HG02678 (cell line): Measurements from ENCODE around the gene SPOCK1.

Experiments
- ATAC-seq: cut with Tn5 transposase; IDR thresholded peaks from one replicate; pipeline ENCODE4 v1.9.1; 2021; ENCODE audit warnings: mild to moderate bottlenecking, moderate library complexity; ENCODE audit not compliant: unreplicated experiment

Gene SPOCK1

DNA sequence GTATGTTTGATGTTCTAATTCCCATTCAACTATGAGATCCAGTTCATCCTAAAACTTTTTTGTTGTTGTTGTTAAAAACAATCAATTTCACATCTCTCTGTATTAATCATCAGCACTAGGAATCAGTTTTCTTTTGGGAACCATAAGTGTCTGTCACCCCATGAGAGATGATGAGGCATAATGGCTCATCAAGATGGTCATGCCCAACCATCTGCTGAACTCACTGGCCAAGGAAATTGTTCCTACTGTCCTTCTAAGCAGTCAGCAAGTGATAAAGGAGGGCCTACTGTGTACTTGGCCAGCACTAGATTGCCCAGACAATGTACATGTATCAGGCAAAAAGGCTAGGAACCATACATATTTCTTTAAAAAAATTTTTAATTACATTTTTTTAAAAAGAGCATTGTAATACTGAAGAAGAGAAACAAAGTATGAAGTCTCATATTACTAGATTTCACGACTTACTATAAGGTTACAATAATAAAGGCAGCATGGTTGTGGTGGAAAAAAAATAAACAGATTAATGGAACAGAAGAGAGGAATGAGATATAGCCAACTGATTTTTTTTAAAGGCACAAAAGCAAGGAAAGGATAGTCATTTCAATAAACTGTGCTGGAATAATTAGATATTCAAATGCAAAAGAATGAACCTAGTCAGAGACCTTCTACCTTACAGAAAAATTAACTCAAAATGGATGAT is 458.3 kb downstream of the SPOCK1 start:
- ATAC-seq: no peak

DNA sequence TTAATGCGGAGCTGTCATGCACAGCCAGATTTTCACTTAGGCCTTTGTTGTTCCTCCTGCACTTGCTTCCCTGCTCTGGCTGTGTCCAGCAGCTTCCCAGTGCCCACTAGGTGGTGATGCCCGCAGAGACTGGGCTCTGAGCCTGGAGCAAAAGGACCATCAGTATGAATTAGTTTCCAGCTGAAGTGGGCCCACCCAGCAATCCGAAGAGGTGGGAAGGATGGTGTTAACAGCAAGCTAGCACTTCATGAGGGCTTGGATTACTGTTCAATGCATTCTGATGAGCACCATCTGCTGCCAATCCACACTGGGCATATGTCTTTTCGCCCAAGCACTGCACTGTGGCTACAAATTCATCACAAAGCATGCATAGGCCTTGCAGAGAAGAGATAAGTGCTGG is 459.1 kb downstream of the SPOCK1 start:
- no peak for ATAC-seq

DNA sequence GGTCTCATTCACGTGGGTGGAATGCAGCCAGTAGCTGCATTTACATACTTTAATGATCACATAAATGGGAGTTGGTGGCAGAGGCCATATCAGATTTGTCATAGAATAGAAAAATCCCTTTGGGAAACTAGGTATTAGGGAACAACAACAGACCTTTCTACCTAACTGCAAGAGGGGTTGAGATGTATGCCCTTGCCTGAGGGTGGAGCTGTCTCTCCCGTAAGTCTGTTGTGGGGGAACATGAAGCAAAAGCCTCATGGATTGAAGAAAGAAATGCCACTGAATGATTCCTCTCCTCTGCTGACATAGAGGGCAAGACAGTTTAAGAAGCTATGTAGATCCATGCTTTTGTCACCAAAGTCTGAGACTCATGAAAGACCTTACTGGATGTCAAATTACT is 461.3 kb downstream of the SPOCK1 start:
- no peak for ATAC-seq

DNA sequence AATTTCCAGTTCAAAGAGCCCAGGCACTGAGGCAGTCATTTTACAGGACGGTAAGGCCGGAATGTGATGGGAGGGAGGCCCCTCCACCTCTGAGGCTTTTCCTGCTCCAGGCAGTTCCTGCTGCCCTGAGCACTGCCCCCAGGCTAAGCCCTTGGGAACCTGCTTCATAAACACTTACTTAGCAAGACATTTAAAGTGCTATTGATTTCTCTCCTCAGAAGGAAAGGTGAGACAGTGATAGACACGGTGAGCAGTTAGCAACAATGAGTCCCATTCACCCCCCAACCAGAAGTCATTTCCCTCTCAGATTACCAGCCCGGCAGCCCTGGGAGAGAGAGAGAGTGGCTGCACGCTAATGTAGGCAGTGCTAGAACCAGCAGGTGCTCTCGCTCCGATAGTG is 462.5 kb downstream of the SPOCK1 start:
- ATAC-seq: no peak

DNA sequence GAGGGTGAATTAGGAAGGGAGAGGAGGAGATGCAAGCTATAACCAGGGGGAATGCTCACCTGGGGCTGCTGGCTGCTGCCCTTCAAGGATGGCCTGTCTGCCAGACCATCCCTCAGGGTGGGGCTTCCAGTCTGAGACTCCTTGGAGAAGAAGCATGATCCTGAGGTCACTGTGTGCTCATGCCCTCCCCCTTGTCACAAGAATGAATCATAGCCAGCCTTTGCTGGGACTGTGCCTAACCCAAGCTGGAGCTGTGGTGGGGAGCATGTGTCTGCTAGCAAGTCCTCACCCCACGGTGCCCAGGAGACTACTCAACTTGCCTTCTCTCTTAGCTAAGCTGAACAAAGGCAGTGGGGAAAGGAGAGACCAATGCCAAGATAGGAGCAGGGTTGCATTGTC is 463.6 kb downstream of the SPOCK1 start:
- ATAC-seq: no peak

DNA sequence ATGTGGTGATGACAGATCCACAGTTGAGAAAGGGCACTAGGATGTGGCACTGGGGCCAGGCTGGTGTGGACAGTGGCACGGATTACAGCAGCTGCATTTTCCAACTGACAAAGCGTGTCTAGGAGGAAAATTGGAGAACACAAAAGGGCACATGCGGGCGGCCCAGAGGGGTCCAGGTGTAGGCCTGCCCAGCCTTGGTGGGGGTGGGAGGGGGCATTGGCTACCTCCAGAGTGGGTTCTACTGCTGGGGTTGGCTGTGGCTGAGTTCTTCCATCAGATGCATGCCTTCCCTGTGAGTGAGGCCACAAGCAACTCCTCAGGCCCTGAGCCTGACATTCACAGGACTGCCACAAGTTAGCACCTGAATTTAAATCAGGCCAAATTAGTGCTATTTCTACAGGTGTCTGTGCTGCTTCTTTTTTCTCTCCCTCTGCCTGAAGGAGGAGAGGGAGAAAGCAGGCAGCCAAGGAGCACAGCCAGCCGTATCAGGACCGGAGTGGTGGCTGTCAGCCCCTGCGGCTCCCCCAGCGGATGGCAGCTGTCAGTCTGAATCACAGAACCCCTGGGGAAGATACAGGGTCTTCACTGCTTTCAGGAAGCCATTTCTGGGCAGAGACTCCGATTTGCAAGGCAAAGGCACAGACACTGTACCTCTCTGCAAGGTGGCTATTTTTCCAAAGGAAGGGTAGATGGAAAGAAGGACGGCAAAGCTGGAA is 464.2 kb downstream of the SPOCK1 start:
- no peak for ATAC-seq

DNA sequence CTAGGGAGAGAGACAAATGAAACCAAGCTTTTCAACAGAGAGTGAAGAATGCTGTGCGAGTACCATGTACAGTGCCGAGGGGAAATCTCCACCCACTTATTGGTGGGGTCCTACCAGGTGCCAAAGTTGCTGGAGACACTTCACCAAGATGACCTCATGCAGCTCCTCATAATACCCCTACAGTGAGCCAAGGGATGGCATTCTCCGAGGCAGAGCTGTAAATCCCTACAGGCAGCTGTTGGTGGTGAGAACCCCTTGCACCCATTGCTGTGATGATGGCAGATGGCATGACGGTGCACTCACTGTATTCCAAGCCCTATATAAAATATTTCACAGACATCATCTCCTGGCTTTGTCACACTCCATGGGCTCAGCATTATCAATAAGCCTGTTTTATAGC is 464.9 kb downstream of the SPOCK1 start:
- ATAC-seq: no peak

DNA sequence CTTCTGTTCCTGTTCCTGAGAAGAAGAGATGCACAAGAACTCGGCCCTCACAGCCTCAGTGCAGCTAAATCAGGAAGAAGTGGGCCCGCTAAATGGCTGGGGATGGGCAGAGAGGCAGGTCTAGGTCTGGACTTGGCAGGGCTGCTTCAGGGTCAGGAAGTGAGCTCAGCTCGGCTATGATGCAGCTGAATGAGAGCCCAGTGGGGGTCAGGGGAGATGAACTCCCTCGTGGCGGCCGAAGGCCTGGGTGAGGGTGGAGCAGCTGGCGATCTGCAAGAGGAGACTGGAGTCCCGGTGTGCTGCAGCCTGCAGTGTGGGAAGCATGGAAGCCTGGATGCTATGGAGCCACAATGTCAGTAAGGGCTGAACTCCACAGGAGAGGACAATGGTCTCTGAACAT is 466.2 kb downstream of the SPOCK1 start:
- ATAC-seq: no peak

DNA sequence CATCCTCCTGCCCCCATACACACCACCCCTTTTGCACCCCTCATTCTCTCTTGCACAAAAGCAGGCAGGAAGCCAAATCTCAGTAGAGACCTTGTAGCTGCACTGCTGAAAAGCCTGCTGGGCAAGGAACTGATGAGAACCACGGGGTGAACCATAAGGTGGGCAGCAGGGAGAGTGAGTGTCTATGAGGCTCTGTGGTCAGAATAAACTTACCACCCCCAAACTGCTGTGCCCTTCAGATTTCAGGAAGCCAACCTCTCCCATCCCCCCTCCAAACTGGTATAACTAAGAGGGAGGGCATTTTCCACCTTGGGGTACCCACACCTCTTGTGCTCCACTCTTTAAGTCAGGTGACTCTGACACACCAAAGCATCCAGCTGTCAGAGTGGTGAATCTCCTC is 471.4 kb downstream of the SPOCK1 start:
- no peak for ATAC-seq

DNA sequence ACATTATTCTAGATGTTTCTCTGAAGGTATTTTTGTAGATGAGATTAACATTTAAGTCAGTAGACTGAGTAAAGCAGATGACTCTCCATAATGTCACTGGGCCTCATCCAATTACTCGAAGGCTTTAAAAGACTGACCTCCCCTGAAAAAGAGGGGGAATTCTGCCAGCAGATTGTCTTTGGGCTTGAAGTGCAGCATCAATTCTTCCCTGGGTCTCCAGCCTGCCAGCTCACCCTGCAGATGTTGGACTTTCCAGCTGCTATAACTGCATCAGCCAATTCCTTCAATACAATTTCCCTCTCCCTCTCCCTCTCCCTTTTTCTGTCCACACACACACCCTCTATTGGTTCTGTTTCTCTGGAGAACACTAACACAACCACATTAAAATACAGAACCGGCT is 472.8 kb downstream of the SPOCK1 start:
- ATAC-seq: no peak

DNA sequence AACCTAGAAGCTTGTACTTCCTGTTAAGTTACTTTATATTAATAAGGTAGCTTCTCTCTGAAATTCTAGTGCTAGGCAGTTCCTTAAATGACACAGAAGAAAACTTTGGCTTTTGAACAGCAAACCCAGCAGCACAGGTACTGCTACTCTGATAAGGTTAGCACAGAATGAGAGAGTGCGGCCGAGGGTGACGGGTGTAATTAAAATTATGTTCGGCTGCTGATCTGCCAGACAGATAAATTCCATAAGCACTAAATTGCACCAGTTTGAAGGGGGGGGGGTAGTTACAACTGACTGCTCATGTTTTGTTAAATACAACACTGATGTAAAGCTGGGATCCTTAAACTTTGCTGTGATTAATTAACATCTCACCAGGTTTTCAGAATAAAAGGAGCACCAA is 475.1 kb downstream of the SPOCK1 start:
- no peak for ATAC-seq

DNA sequence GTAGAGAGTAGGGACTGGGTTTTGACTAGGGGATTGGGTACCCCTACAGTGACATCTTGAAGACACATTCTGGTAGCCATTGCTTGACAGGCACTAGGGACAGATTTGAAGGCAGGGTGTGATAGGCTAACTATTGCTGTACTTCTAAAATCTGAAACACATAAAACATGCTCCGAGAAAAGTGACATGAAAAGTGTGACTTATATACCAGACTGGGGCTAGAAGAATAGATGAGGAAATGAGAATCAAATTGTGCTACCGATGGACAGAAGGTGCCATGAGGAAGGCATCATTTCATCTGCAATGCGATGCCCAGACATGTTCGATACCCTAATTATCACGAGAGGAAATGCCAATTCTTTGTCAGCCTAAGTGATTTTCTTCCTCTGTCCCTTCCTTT is 475.8 kb downstream of the SPOCK1 start:
- no peak for ATAC-seq

DNA sequence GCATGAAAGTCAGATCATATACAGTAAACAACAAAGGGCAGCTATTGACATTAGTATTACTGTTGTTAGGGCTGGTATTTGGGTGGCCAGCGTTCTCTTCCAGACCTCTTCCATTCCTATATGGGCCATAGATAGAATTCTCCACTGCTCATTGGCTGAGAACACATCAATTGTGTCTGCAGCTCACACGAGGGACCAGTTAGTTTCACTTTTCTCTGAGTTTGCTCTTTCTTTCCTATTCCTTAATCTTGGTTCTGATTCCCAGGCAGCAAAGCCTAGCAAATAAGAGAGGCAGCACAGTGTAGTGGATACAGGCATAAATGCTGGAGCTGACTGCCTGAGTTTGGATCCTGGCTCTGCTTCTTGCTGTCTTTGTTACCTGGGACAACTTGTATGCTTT is 476.4 kb downstream of the SPOCK1 start:
- no peak for ATAC-seq

DNA sequence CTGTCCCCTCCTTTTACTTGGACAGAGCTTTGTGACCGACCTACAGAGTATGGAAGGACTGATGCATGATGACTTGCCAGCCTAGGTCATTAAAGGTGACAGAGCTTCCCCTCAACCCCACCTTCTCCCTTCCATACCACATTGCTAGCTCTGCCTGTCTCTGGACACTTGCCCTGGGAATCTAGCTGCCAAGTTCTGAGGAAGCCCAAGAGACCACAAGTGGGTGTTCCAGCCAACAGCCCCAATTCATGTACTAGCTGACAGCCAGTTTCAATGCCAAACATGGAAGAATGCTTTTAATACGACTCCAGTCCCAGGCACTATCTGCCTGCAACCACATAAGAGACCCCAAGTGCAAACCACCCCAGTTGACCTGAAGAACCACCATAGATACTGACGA is 477.1 kb downstream of the SPOCK1 start:
- no peak for ATAC-seq

DNA sequence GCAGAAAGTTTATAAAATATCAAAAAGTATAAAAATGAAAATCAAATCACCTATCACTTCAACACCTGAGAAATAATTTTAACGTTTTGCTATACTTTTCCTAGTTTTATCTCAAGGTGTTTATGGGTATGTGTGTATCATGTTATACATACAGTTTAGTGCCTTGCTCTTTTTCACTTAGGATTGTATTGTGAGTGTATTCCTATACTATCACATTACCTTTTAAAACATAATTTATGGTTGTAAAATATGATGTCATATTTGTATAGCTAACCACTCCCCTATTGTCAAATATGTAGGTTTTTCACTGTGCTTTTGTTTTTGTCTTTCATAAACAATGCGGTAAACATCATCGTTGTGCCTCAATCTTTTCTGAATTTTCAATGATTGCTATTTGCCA is 479.9 kb downstream of the SPOCK1 start:
- no peak for ATAC-seq

DNA sequence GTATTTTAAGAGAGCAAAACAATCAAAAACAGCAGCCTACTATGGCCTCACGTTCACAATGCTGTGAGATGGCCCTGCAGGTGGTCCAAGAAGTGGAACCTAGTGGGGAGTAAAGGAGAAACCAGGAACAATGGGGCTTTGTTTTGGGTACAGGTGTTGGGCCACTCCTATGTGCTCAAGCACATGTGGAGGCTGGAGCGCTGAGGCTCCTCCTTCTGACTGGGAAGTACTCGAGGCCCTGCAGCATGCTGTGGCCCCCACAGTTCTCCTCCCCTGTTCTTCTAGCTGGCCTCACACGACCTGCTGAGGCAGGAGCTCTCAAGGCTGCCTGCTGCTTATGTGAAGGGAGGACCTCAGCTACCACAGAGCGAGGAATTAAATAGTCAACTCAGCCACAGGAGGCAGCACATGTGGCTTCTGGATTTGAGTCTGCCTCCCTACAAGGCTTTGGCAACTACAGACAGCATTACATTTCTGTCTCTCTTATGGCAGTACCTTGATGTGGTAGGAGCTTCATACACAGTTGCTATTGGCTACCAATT is 482.3 kb downstream of the SPOCK1 start:
- ATAC-seq: no peak

DNA sequence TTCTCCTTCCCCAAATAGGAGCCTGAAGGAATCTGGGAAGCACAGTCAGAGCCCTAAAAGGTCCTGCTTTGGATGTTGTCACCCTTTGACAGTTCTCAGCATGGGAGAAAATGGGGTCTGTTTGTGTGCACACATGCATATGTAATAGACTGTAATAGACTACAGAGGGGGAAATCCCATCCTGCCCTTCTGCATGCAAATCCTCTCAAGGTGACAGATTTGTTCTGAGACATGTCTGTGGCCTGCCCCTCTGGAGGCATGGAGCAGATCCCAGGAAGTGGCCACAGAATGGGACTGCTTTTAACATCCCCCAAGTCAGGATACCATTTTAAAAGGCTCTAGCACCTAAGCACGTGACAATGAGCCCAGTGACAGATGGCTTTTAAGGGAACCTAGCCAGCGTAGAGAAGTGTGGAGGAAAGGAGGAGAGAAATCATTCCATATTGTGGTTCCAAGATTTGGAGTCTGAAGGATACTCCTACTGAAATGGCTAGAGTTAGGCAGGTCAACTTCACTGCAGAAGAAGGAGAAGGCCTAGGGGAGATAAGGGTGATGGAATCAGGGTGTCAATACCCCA is 483.5 kb downstream of the SPOCK1 start:
- no peak for ATAC-seq

DNA sequence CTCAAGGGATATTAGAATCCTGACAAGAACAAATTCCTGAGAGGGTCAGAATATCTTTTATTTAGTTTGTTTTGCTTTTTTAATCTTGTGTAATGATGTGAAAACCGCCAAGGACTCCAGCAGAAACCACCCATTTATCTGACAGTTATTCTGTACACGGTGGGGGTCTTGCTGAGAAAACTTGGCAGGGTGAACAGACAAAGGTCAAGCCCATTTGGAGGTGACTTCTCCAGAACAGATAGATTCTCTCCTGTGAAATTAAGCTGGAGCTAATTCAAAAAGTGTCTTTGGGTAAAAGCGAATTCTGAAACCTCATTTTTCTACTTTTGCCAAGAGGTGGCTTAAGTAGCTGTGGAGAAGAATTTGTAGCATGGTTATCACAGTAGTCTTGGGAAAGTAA is 484.4 kb downstream of the SPOCK1 start:
- no peak for ATAC-seq

DNA sequence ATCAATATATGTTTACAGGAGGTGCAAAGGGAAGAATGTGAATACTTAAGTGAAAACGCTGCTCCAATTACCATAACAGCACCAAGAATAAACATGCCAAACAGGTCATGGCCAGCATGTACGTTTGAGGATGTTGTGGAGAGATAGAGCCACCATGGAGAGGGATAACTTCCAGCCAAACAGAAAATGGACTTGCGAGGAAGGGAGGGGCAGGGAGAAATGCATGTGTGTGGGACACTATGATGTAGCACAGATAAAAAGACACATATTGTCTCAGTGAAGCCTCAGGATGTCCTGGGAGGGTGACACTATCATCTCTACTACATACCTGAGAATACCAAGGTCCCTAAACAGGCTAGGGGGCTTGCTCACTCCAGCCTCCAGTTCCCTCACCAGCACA is 488.9 kb downstream of the SPOCK1 start:
- no peak for ATAC-seq

DNA sequence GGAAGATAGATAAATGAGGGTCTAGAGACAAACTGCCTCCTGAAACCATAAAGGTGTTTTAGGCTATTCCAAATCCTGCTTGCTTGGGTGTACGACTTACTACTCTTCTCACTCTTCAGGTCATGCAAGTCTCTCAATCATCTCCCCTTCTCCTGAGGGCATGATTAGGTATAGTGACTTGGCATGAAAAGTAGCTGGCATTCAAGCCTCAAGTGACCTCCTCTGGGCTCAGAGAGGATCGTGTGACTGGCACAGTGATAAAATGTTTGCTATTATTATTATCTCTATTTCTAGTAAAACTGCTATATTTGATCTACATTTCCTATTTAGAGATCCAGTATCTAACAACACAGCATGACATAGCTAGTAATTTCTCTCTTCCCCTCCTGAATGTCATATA is 494.8 kb downstream of the SPOCK1 start:
- no peak for ATAC-seq

DNA sequence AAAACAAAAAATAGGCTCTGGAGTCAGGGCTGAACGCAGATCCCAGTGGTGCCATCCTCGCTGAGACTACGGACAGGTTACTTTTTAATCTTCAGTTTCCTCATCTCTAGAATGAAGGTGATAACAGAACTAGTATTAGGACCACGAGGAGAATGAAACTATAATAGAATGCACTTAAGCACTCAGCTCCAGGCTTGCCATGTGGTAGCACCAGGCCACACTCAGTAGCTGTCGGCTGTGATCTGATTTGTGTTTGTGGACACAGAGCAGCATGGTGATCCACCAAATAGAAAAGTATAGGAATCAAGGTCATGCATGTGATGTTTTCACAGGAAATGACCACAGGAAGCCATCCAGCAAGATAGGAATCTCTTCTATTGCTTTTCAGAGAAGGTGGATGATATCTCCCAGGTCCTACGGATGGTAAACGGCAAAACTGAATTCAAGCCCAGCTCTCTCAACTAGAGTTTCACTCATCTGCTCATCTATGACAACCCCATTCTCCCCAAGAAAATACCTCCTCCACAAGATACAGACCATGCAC is 498.0 kb downstream of the SPOCK1 start:
- ATAC-seq: no peak

DNA sequence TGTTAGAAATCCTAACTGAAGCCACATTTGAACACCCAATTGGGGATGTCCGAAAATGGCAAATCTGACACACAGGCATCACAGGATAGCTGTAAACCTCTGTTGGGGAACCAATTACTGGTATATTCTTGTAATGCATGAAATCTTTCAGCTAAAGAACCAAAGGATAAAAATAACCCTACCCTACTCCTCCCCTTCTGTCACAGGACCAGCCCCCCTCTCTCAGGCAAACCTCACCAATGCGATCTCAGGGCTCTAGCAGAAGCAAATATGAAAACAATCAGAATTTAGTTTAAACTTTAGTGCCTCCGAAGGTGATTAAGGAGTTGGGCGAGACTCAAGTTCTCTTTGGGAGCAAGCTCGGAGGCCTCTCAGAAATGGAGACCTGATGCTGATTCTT is 499.3 kb downstream of the SPOCK1 start:
- no peak for ATAC-seq
